HEK293T (cell line): ENCODE results near the gene SMIM38.

Source experiments
- CTCF ChIA-PET: fragments of 350-600 bp; formaldehyde crosslinking; extraction: SDS; loops from one replicate; lab custom pipeline; 2021; ENCODE audit warnings: antibody characterized with exemption, inconsistent platforms; lab: Yijun Ruan, JAX
- POLR2A ChIA-PET: fragments of 350-600 bp; formaldehyde crosslinking; extraction: SDS; loops from one replicate; lab custom pipeline; 2020; ENCODE audit warnings: antibody characterized with exemption, inconsistent platforms; lab: Yijun Ruan, JAX
- DNase-seq: peaks from one replicate; pipeline ENCODE4 v3.0.0; 2012; ENCODE audit warnings: mixed read lengths; ENCODE audit errors: extremely low spot score
- ARNT ChIP-seq: fragments of 450-650 bp; IDR thresholded peaks from 2 replicates; pipeline ENCODE4 v1.6.1; 2017; ENCODE audit warnings: mild to moderate bottlenecking
- BHLHE40 ChIP-seq: fragments of 450-650 bp; IDR thresholded peaks from 2 replicates; pipeline ENCODE4 v1.6.1; 2016; ENCODE audit warnings: mild to moderate bottlenecking, moderate library complexity, borderline replicate concordance
- CTBP1 ChIP-seq: fragments of 450-650 bp; IDR thresholded peaks from 2 replicates; pipeline ENCODE4 v1.6.1; 2016; ENCODE audit warnings: borderline replicate concordance
- ELF4 ChIP-seq: fragments of 450-650 bp; IDR thresholded peaks from 2 replicates; pipeline ENCODE4 v1.6.1; 2017; ENCODE audit warnings: antibody characterized with exemption
- FOXA1 ChIP-seq: fragments of 450-650 bp; IDR thresholded peaks from 2 replicates; pipeline ENCODE4 v1.6.1; 2016; ENCODE audit warnings: mild to moderate bottlenecking
- FOXK2 ChIP-seq: fragments of 450-650 bp; IDR thresholded peaks from 2 replicates; pipeline ENCODE4 v1.6.1; 2016; ENCODE audit warnings: mild to moderate bottlenecking
- FOXM1 ChIP-seq: fragments of 450-650 bp; IDR thresholded peaks from 2 replicates; pipeline ENCODE4 v1.6.1; 2017; ENCODE audit warnings: mild to moderate bottlenecking, borderline replicate concordance
- HDGF ChIP-seq: fragments of 450-650 bp; IDR thresholded peaks from 2 replicates; pipeline ENCODE4 v1.6.1; 2017; ENCODE audit warnings: antibody characterized with exemption, borderline replicate concordance
- L3MBTL2 ChIP-seq: fragments of 450-650 bp; conservative IDR thresholded peaks from 2 replicates; pipeline ENCODE4 v1.6.1; 2016; ENCODE audit warnings: mild to moderate bottlenecking
- LEF1 ChIP-seq: fragments of 450-650 bp; IDR thresholded peaks from 2 replicates; pipeline ENCODE4 v1.6.1; 2017; ENCODE audit warnings: mild to moderate bottlenecking, borderline replicate concordance
- NFRKB ChIP-seq: fragments of 450-650 bp; IDR thresholded peaks from 2 replicates; pipeline ENCODE4 v1.6.1; 2016; ENCODE audit warnings: mild to moderate bottlenecking, moderate library complexity
- SP1 ChIP-seq: fragments of 450-650 bp; IDR thresholded peaks from 2 replicates; pipeline ENCODE4 v1.6.1; 2017
- SUZ12 ChIP-seq: fragments of 450-650 bp; IDR thresholded peaks from 2 replicates; pipeline ENCODE4 v1.6.1; 2016; ENCODE audit warnings: mild to moderate bottlenecking
- TARDBP ChIP-seq: fragments of 450-650 bp; IDR thresholded peaks from 2 replicates; pipeline ENCODE4 v1.6.1; 2016
- ZNF384 ChIP-seq: fragments of 450-650 bp; IDR thresholded peaks from 2 replicates; pipeline ENCODE4 v1.6.1; 2016
- TF ChIP-seq, protein P1 (sequence below): fragments of 450-650 bp; IDR thresholded peaks from 2 replicates; pipeline ENCODE4 v1.6.1; 2016

Gene SMIM38

DNA sequence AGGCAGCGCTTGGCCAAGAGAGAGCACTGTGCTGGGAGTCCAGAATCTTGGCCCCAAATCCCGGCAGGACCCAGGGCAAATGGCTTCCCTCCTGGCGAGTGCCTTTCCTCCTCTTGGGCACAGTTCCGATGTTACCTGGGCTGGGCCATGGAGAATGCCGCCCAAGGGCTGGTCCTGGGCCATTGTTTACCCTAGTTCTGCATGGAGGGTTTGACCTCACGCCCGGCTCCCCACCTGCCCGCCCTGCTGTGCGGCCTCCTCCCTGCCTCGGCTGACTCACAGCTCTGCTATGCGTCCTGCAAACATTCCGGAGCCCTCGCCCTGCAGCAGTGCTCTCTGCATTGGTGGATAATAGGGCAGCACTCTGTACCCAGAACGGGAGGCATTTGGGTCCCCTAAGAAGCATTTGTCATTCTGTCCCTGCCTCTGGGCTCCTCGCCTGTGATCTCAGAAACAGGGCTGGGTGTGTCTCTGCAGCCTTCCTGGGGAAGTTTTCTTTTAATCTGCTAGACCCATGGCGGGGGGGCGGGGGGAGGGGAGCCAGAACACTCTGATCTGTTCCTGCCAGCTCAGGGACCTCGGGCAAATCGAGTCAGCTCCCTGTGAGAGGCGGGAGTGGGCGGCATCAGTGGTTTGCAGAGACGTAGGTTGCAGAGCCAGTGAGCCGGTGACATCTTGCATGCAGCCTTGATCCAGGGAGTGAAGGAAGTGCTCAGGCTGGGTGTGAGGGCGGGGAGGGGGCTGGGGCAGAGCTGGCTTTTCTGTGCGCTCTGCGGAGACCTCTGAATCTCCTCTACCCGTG, 32.9 kb upstream of the SMIM38 start:
- POLR2A ChIA-PET = no interaction called here
- TF ChIP-seq ZNF384 = no peak
- CTCF ChIA-PET = no interaction called here
- no peak for DNase-seq

DNA sequence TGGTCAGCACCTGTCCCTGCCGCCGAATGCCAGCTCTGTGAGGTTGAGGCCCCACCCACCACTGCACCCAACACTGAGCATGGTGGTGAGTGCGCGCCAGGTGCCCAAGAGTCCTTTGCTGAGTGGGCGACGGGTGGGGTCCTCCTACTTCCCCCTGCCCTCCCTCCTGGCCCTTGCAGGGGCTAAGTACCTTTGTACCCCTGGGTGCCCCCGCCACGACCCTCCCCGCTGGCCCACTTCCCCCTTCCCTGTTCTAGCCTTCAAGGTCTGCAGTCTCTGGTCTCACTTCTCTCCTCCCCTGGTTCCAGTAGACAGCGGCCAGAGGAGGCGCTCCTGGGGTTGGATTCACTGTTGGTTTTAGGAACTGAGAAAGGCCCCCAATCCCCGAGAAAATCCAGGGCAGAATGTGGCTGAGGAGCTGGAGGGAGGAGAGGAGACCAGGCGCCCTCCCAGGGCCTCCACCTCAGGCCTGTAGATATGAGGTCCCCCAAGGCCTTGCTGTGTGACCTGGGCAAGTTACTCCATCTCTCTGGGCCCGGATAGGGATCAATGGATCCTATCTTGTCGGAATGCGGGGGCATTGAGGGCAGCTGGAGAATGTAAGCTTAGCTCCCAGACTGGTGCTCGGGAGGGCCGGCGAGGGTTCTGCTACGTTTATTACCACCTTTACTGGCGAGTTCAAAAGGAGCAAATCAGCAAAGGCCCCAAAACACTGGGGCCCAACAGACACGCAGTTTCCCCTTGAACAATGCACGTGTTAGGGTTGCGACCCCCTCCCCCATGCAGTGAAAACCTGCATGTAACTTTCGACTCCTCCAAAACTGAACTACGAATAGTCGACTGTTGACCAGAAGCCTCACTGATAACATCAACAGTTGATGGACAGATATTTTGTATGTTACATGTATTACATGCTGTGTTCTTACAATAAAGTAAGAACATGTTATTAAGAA, 31.9 kb upstream of the SMIM38 start:
- no peak for DNase-seq
- ChIA-PET POLR2A (no interaction called here), CTCF (no interaction called here)
- no peak for TF ChIP-seq FOXA1
- no peak for TF ChIP-seq L3MBTL2
- TF ChIP-seq, protein P1, sequence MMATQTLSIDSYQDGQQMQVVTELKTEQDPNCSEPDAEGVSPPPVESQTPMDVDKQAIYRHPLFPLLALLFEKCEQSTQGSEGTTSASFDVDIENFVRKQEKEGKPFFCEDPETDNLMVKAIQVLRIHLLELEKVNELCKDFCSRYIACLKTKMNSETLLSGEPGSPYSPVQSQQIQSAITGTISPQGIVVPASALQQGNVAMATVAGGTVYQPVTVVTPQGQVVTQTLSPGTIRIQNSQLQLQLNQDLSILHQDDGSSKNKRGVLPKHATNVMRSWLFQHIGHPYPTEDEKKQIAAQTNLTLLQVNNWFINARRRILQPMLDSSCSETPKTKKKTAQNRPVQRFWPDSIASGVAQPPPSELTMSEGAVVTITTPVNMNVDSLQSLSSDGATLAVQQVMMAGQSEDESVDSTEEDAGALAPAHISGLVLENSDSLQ = no peak
- no peak for TF ChIP-seq LEF1
- TF ChIP-seq SUZ12 = no peak

DNA sequence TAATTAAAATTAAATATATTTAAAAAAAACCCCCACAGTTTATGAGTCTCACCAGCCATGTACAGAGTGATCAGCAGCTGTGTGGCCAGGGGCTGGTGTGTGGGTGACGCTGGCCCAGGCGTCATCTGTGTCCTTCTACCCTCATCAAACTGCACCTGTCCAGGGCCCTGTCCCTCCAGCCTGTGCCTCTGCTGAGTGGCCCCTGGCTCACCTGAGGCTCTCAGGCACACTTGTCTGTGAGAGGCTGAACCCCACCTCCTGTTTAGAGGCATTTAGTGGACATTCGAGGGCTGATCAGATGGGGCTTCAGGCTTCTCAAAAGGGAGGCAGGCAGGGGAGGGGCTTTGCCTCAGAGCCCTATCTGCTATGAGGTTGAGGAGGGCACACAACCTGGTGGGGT, 29.9 kb upstream of the SMIM38 start:
- no peak for TF ChIP-seq CTBP1
- no peak for TF ChIP-seq L3MBTL2
- TF ChIP-seq SUZ12 = no peak
- TF ChIP-seq SP1 = no peak
- TF ChIP-seq HDGF = no peak
- no peak for TF ChIP-seq FOXK2
- TF ChIP-seq NFRKB = no peak
- no peak for TF ChIP-seq BHLHE40
- no peak for TF ChIP-seq ARNT
- TF ChIP-seq LEF1 = no peak
- no peak for TF ChIP-seq TARDBP
- CTCF ChIA-PET = no interaction called here
- POLR2A ChIA-PET = no interaction called here
- no peak for DNase-seq

DNA sequence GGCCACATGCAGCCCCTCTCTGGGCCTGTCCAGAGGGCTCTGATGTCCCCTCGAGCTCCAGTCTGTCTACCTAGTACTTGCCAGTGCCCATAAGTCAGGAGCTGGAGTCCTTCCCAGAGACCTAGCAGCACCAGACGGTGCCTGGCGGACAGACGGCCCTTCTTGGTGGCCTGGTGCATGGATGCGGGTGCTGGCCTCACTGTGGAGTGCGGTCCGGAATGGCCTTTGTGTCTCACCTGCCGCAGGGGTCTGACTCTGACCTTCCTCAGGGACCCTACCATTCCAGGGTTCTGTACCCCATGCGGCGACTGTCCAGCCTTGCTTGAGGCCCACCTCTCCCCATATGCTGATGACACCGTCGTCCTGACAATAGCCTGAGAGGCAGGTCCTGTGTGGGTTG, 29.4 kb upstream of the SMIM38 start:
- no peak for DNase-seq
- ChIA-PET CTCF (no interaction called here), POLR2A (no interaction called here)
- no peak for TF ChIP-seq FOXM1
- no peak for TF ChIP-seq FOXK2
- TF ChIP-seq ARNT = no peak
- TF ChIP-seq, protein P1 = no peak
- no peak for TF ChIP-seq FOXA1
- no peak for TF ChIP-seq NFRKB
- TF ChIP-seq SUZ12 = no peak
- TF ChIP-seq ZNF384 = no peak
- no peak for TF ChIP-seq SP1
- no peak for TF ChIP-seq LEF1
- TF ChIP-seq BHLHE40 = no peak
- TF ChIP-seq CTBP1 = no peak
- no peak for TF ChIP-seq HDGF
- no peak for TF ChIP-seq L3MBTL2
- TF ChIP-seq ELF4 = no peak
- TF ChIP-seq TARDBP = no peak

DNA sequence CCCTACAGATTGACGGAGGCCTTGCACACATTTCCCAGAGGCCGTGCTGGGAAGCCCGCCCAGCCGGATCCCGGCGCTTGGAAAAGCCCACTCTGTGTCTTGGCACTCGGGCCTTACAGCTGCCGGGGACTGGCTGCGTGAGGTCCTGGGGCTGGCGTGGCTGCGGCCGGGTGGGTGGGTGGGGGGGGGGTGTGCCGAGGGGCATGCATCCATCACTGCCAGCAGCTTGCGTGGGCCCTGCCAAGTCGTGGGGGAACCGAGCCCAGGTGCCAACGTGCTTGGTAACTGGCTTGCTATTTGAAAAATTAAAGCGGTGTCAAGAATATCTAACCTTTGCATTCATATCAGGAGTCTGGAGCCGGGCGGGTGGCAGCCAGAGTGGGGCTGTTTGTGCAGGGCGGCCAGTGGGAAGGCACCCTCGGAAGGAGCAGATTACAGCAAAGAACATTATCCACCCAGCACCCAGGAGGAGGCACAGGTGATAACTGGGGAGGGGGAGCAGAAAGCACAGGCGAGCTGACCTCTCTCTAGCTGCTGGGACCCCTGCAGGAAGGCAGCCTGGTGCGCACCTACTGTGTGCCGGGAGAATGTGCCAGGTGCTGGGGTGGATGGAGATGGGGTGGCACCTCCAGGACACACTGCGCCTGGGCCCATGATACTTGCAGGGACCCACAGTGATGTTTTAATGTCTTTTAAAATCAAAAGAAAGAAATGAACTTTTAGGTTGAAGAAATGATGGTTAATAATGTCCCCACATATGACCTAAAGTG, 28.5 kb upstream of the SMIM38 start:
- ChIA-PET POLR2A (no interaction called here), CTCF (no interaction called here)
- TF ChIP-seq FOXM1 (no peak), SP1 (no peak), SUZ12 (no peak), FOXA1 (no peak), BHLHE40 (no peak), LEF1 (no peak), ARNT (no peak), ZNF384 (no peak)
- TF ChIP-seq, protein P1 = no peak
- no peak for DNase-seq

DNA sequence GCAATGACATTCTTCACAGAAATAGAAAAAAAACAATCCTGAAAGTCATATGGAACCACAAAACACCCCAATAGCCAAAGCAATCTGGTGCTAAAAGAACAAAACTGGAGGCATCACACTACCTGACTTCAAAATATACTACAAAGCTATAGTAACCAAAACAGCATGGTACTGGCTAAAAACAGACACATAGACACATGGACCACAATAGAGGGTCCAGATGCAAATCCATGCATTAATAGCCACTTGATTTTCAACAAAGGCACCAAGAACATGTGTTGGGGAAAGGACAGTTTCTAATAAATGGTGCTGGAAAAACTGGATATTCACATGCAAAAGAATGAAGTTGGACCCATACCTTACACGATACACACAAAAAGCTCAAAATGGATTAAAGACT, 27.9 kb upstream of the SMIM38 start:
- no peak for DNase-seq
- POLR2A ChIA-PET = no interaction called here
- no peak for TF ChIP-seq FOXA1
- no peak for TF ChIP-seq FOXM1
- TF ChIP-seq TARDBP = no peak
- no peak for TF ChIP-seq SUZ12
- no peak for TF ChIP-seq ZNF384
- no peak for TF ChIP-seq CTBP1
- TF ChIP-seq SP1 = no peak
- no peak for TF ChIP-seq L3MBTL2
- TF ChIP-seq LEF1 = no peak
- no peak for TF ChIP-seq HDGF
- TF ChIP-seq ARNT = no peak
- TF ChIP-seq ELF4 = no peak
- TF ChIP-seq BHLHE40 = no peak
- CTCF ChIA-PET = no interaction called here
